Mesothelial cell of epicardium (in vitro differentiated cells): Measurements from ENCODE around the gene RDH14. TPM values are rescaled to one million over a fixed set of nuclear protein-coding genes. Genes with fewer than 3 reads are reported as not detected.
A peak's percentile ranks its signal among the peaks of the same experiment; 100 is the strongest.

ENCODE experiments used
- DNase-seq, 2 experiments: peaks; one replicate each; pipeline ENCODE4 v3.0.0; 2021; ENCODE audit warnings: low spot score in 2 of 2; ENCODE audit not compliant: unreplicated experiment in 2 of 2
- H3K27ac Mint-ChIP-seq: 2 replicates; pipeline ENCODE4 v1.8.0; 2021; ENCODE audit warnings: mixed read lengths
- H3K27me3 Mint-ChIP-seq: 2 replicates; pipeline ENCODE4 v1.8.0; 2021; ENCODE audit warnings: low read depth, mixed read lengths
- H3K36me3 Mint-ChIP-seq: 2 replicates; pipeline ENCODE4 v1.8.0; 2021; ENCODE audit warnings: mixed read lengths
- H3K4me1 Mint-ChIP-seq: 2 replicates; pipeline ENCODE4 v1.8.0; 2021; ENCODE audit warnings: mixed read lengths
- H3K4me3 Mint-ChIP-seq: 2 replicates; pipeline ENCODE4 v1.8.0; 2021; ENCODE audit warnings: mild to moderate bottlenecking, moderate library complexity, mixed read lengths
- H3K9me3 Mint-ChIP-seq: 2 replicates; pipeline ENCODE4 v1.8.0; 2021; ENCODE audit warnings: mixed read lengths
- total RNA-seq: library from RNA; stranded (reverse); gene quantifications from 3 replicates; pipeline ENCODE4 v1.2.1, GENCODE V29; 2021
- TF ChIP-seq, protein P1 (sequence below): fragments of 200-600 bp; sonication (generic); IDR thresholded peaks from one replicate; pipeline ENCODE4 v1.5.0; 2021; ENCODE audit warnings: antibody characterized with exemption; ENCODE audit not compliant: unreplicated experiment

The RDH14 gene
- total RNA-seq, 1 donor from 2014 or later: 22.3 TPM

DNA sequence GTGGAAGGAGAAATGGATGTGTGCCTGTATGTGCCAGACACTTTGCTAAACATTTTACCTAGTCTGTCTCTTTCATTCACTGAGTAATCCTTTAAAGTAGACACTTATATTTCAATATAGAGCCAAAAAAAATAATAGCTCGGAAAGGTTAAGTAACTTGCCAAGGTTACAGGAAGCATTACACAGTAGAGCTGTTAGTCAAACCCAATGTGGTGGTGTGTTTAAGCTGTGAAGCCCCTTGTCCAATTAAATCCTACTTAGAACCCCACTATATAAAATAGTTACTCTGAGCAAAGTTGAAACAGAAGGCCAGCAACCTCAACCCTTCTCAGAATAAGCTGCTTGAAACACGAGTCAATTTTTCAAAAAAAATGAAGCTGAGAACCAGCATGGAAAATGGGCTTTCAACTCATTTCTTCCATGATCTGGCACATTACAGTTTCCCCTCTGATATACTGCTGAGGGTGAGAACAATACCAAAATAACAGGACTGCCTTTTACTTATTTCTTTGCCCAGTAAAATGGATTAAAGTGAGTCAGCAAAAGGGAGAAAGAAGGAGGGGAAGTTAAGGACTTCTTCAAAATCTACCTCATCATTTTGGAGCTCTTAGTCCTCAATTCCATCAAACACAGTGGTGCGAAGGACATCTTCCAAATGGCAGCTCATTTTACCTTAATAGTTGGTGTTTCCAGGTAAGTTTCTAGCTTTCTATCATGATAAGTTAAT, 7.9 kb downstream of the RDH14 start:
- no peaks in the 10 kb centered on the region for H3K9me3 Mint-ChIP-seq
- no peaks in the 10 kb centered on the region for H3K27me3 Mint-ChIP-seq
- H3K4me1 Mint-ChIP-seq: peaks cover 38% of the 10 kb centered on the region
- H3K36me3 Mint-ChIP-seq: peaks cover 21% of the 10 kb centered on the region
- peak overlapping the region; percentile 75 for H3K27ac Mint-ChIP-seq
- DNase-seq: no peak
- TF ChIP-seq, protein P1, sequence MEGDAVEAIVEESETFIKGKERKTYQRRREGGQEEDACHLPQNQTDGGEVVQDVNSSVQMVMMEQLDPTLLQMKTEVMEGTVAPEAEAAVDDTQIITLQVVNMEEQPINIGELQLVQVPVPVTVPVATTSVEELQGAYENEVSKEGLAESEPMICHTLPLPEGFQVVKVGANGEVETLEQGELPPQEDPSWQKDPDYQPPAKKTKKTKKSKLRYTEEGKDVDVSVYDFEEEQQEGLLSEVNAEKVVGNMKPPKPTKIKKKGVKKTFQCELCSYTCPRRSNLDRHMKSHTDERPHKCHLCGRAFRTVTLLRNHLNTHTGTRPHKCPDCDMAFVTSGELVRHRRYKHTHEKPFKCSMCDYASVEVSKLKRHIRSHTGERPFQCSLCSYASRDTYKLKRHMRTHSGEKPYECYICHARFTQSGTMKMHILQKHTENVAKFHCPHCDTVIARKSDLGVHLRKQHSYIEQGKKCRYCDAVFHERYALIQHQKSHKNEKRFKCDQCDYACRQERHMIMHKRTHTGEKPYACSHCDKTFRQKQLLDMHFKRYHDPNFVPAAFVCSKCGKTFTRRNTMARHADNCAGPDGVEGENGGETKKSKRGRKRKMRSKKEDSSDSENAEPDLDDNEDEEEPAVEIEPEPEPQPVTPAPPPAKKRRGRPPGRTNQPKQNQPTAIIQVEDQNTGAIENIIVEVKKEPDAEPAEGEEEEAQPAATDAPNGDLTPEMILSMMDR: no peak
- H3K4me3 Mint-ChIP-seq: no peak overlapping the region

DNA sequence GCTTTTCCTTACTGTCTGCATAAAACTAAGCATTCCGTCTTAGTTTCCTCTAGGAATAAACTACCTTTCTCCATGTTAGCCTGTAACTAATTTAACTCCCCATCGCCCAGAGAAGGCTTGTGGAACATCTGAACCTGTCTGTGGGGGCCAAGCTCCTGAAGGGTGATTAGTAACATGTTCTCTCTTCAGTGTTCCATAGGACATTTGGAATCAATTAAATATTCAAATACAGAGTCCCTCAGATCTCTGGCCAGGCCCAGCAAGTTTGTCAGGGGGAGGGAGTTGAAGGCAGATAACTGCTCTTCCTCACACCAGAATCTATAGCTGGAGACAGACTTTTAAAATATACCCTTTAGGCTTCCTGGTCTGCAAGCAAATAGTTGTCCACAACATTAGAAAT, 8.8 kb downstream of the RDH14 start:
- Mint-ChIP-seq H3K27me3 (no peaks in the 10 kb centered on the region), H3K36me3 (peaks cover 21% of the 10 kb centered on the region), H3K9me3 (no peaks in the 10 kb centered on the region), H3K4me3 (no peak overlapping the region), H3K27ac (peak overlapping the region; percentile 86), H3K4me1 (peaks cover 34% of the 10 kb centered on the region)
- DNase-seq: no peak
- TF ChIP-seq, protein P1: no peak

DNA sequence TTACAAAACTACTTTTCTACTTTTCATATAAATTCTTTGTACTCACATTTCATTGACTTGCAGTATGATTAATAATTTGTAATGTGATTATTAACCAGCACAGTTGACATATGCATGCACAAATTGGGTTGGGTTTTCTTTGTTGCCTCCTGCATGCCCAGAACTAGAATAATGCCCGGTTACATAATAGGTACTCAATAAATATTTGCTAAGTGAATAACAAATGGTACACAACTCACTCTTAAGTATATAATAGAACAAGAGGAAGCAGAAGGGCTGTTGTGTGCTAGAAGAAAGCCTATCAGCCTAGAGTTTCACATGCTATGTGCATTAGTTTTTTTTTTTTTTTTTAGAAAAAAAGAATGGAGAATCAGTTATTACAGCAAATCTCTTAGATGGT, 9.3 kb downstream of the RDH14 start:
- Mint-ChIP-seq H3K27ac (peak overlapping the region; percentile 10), H3K4me1 (peaks cover 36% of the 10 kb centered on the region), H3K27me3 (no peaks in the 10 kb centered on the region), H3K9me3 (no peaks in the 10 kb centered on the region), H3K36me3 (peaks cover 21% of the 10 kb centered on the region), H3K4me3 (no peak overlapping the region)
- no peak for DNase-seq
- TF ChIP-seq, protein P1: no peak

DNA sequence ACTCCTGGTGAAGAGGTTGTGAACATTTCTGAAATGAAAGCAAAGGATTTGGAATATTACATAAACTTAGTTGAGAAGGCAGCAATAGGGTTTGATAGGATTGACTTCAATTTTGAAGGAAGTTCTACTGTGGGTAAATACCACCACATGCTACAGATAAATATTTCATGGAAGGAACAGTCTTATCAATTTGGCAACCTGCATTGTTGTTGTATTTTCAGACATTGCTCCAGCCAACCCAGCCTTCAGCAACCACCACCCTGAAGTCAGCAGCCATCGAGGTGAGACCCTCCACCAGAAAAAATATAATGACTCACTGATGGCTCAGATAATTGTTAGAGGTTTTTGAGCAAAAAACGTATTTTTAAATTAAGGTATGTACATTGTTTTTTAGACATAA, 10.0 kb downstream of the RDH14 start:
- no peaks in the 10 kb centered on the region for H3K9me3 Mint-ChIP-seq
- DNase-seq: no peak
- peaks cover 17% of the 10 kb centered on the region for H3K36me3 Mint-ChIP-seq
- TF ChIP-seq, protein P1: no peak
- H3K4me3 Mint-ChIP-seq: no peak overlapping the region
- no peaks in the 10 kb centered on the region for H3K27me3 Mint-ChIP-seq
- no peak overlapping the region for H3K27ac Mint-ChIP-seq
- H3K4me1 Mint-ChIP-seq: peaks cover 38% of the 10 kb centered on the region

DNA sequence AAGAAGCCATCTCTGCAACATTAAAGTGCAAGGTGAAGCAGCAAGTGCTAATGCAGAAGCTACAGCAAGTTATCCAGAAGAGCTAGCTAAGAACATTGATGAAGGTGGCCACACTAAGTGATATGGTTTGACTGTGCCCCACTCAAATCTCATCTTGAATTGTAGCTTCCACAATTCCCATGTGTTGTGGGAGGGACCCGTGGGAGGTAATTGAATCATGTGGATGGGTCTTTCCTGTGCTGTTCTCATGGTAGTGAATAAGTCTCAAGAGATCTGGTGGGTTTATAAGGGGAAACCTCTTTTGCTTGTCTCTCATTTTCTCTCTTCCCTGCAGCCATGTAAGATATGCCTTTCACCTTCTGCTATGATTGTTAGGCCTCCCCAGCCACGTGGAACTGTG, 11.4 kb downstream of the RDH14 start:
- Mint-ChIP-seq H3K9me3 (no peaks in the 10 kb centered on the region), H3K36me3 (peaks cover 9% of the 10 kb centered on the region), H3K4me1 (peaks cover 36% of the 10 kb centered on the region), H3K4me3 (no peak overlapping the region), H3K27me3 (no peaks in the 10 kb centered on the region), H3K27ac (peak overlapping the region; percentile 69)
- DNase-seq: no peak
- TF ChIP-seq, protein P1: no peak
